HepG2 (cell line): ENCODE measurements around the gene NTPCR. TPM values are rescaled to one million over a fixed set of nuclear protein-coding genes. Genes with fewer than 3 reads are reported as not detected.

Experiments used
- ATAC-seq: fragments of 200-7000 bp; cut with Tn5 transposase; 3 replicates; pipeline ENCODE4 v1.9.1; 2020; ENCODE audit warnings: mild to moderate bottlenecking, moderate library complexity
- BruUV-seq: library from RNA; stranded (reverse); fragments of 400-500 nt; replicated peaks from 2 replicates; lab custom pipeline; 2021; lab: Mats Ljungman, UMichigan
- CTCF ChIA-PET: fragments of 300-600 bp; formaldehyde crosslinking; extraction: SDS; loops from one replicate; lab custom pipeline; 2021; ENCODE audit warnings: low total read pairs, inconsistent platforms, low intra/inter-chr PET ratio; lab: Yijun Ruan, JAX
- POLR2A ChIA-PET: fragments of 350-600 bp; sonication (Branson Sonifier 250); formaldehyde crosslinking; loops from one replicate; lab custom pipeline; 2020; ENCODE audit warnings: antibody characterized with exemption, inconsistent platforms; lab: Yijun Ruan, JAX
- DNase-seq: peaks from one replicate; pipeline ENCODE4 v3.0.0-alpha.2; 2015; ENCODE audit warnings: low spot score
- FAIRE-seq: peaks from 3 replicates; lab custom pipeline; 2011; peaks lifted over from hg19 to GRCh38; lab: Jason Lieb, UNC
- H2AFZ ChIP-seq: one replicate; pipeline ENCODE4 v1.6.1; 2011; ENCODE audit warnings: low read length, inconsistent platforms
- H3K27ac ChIP-seq: fragments of 300-600 bp; 3 replicates; pipeline ENCODE4 v1.8.0; 2011; ENCODE audit warnings: mixed run types, mild to moderate bottlenecking, mixed read lengths, low read length, inconsistent platforms; ENCODE audit not compliant: insufficient read depth; ENCODE audit errors: extremely low read length
- H3K27me3 ChIP-seq, 2 experiments: fragments of 200-600 bp in 1 of 2; 2 replicates in 1 of 2; 3 replicates in 1 of 2; pipeline versions ENCODE4 v1.6.0 to v1.8.0; 2011; ENCODE audit warnings: low read length in 2 of 2, mild to moderate bottlenecking in 2 of 2, moderate library complexity in 2 of 2, inconsistent platforms in 1 of 2; ENCODE audit not compliant: insufficient read depth in 2 of 2, control insufficient read depth in 1 of 2
- H3K36me3 ChIP-seq, 2 experiments: fragments of 200-600 bp in 1 of 2; replicated peaks in 1 of 2; 2 replicates in 1 of 2; 3 replicates in 1 of 2; pipeline versions ENCODE4 v1.5.1 to v1.8.0; 2011; ENCODE audit warnings: low read length in 2 of 2, inconsistent platforms in 1 of 2; ENCODE audit not compliant: insufficient read depth in 2 of 2, control insufficient read depth in 1 of 2
- H3K4me1 ChIP-seq: 2 replicates; pipeline ENCODE4 v1.5.1; 2012; ENCODE audit warnings: low read length, inconsistent platforms; ENCODE audit not compliant: insufficient read depth
- H3K4me2 ChIP-seq: 2 replicates; pipeline ENCODE4 v1.6.0; 2011; ENCODE audit warnings: low read depth, low read length, inconsistent platforms
- H3K4me3 ChIP-seq, 3 experiments: fragments of 200-600 bp in 1 of 3; sonication (generic), shearing (Covaris generic) in 1 of 3; replicated peaks in 1 of 3; 2 replicates each; pipeline ENCODE4 v1.5.1; 2011 to 2016; ENCODE audit warnings: low read length in 3 of 3, inconsistent platforms in 2 of 3, low read depth in 2 of 3, mild to moderate bottlenecking in 2 of 3, control low read depth in 1 of 3, mixed read lengths in 1 of 3; ENCODE audit not compliant: insufficient read depth in 1 of 3
- H3K79me2 ChIP-seq: one replicate; pipeline ENCODE4 v1.6.1; 2011; ENCODE audit warnings: low read length, inconsistent platforms; ENCODE audit not compliant: insufficient read depth
- H3K9ac ChIP-seq: 2 replicates; pipeline ENCODE4 v1.6.0; 2011; ENCODE audit warnings: mild to moderate bottlenecking, low read depth, low read length, inconsistent platforms; ENCODE audit not compliant: insufficient read depth
- H3K9me3 ChIP-seq: 2 replicates; pipeline ENCODE4 v1.5.1; 2012; ENCODE audit warnings: mild to moderate bottlenecking, low read length
- H4K20me1 ChIP-seq: 2 replicates; pipeline ENCODE4 v1.6.0; 2011; ENCODE audit warnings: inconsistent platforms, mild to moderate bottlenecking, low read length, moderate library complexity; ENCODE audit not compliant: insufficient read depth
- CREM ChIP-seq, 2 experiments: sonication (generic) in 1 of 2; formaldehyde crosslinking in 1 of 2; IDR thresholded peaks; 2 replicates each; pipeline versions ENCODE4 v1.4.0 to v1.6.1; 2016 to 2020; ENCODE audit warnings: antibody characterized with exemption in 1 of 2, mild to moderate bottlenecking in 1 of 2, missing genetic modification reagents in 1 of 2
- FOXP4 ChIP-seq: sonication (generic); formaldehyde crosslinking; IDR thresholded peaks from 2 replicates; pipeline ENCODE4 v1.4.0; 2020; ENCODE audit warnings: missing genetic modification reagents
- MAFF ChIP-seq: IDR thresholded peaks from 2 replicates; pipeline ENCODE4 v1.6.1; 2011; ENCODE audit warnings: low read depth, low read length, improper control_type of control experiment
- MEIS1 ChIP-seq: sonication (generic); formaldehyde crosslinking; IDR thresholded peaks from 2 replicates; pipeline ENCODE4 v1.9.0; 2021; ENCODE audit warnings: mild to moderate bottlenecking, missing genetic modification reagents, moderate library complexity, borderline replicate concordance
- MIXL1 ChIP-seq: IDR thresholded peaks from 2 replicates; pipeline ENCODE4 v1.6.1; 2016
- NFE2L1 ChIP-seq: sonication (generic); formaldehyde crosslinking; IDR thresholded peaks from 2 replicates; pipeline ENCODE4 v1.4.0; 2020; ENCODE audit warnings: missing genetic modification reagents, mild to moderate bottlenecking, borderline replicate concordance
- RFXANK ChIP-seq: IDR thresholded peaks from 2 replicates; pipeline ENCODE4 v1.6.1; 2016
- ZBTB38 ChIP-seq: sonication (generic); formaldehyde crosslinking; IDR thresholded peaks from 2 replicates; pipeline ENCODE4 v1.5.1; 2020; ENCODE audit warnings: mild to moderate bottlenecking, missing genetic modification reagents
- ZGPAT ChIP-seq: IDR thresholded peaks from 2 replicates; pipeline ENCODE4 v1.6.1; 2016; ENCODE audit warnings: mild to moderate bottlenecking
- ZMAT3 ChIP-seq: sonication (generic); formaldehyde crosslinking; conservative IDR thresholded peaks from 2 replicates; pipeline ENCODE4 v1.7.0; 2021; ENCODE audit warnings: missing genetic modification reagents
- ZNF20 ChIP-seq: sonication (generic); formaldehyde crosslinking; IDR thresholded peaks from 2 replicates; pipeline ENCODE4 v1.4.0; 2020; ENCODE audit warnings: mild to moderate bottlenecking, moderate library complexity, missing genetic modification reagents
- ZNF580 ChIP-seq: IDR thresholded peaks from 2 replicates; pipeline ENCODE4 v1.6.1; 2016; ENCODE audit warnings: low read depth, borderline replicate concordance
- WGBS: methylation state at CpG from one replicate; pipeline ENCODE4 v1.1.6; 2017; ENCODE audit warnings: low lambda C conversion rate; 5-methylcytosine and 5-hydroxymethylcytosine counted together
- in situ Hi-C: cut with HindIII; loops from 2 replicates; pipeline ENCODE4 v1.10.0; 2017; ENCODE audit warnings: low pct_unique_long_range_greater_than_20kb; ENCODE audit not compliant: extremely low pct_ligation_motif_present
- intact Hi-C: fragments of 100-400 bp; cut with micrococcal nuclease; formaldehyde crosslinking; loops from one replicate; pipeline ENCODE4 v1.10.0; 2022; ENCODE audit not compliant: unreplicated experiment
- polyA plus RNA-seq, 8 experiments: library from polyadenylated mRNA; depleted of rRNA in 3 of 8; stranded (reverse) in 7 of 8; unstranded in 1 of 8; fragments of >200 nt; fragmentation: Illumina TruSeq in 4 of 8; extraction: Trizol in 4 of 8; gene quantifications; 2 replicates each; pipeline versions ENCODE4 v1.2.1 to v1.2.3, GENCODE V29; 2011 to 2016; ENCODE audit warnings: low read depth in 4 of 8, missing spikeins in 1 of 8, mixed read lengths in 1 of 8; ENCODE audit not compliant: insufficient read depth in 1 of 8
- total RNA-seq, 5 experiments: library from RNA; depleted of rRNA; stranded (reverse); fragments of >200 nt; fragmentation: Illumina TruSeq; extraction: Trizol; gene quantifications; 2 replicates each; pipeline ENCODE4 v1.2.3, GENCODE V29; 2016; ENCODE audit warnings: low read depth in 1 of 5
- TF ChIP-seq, protein P1 (sequence below): sonication (generic); formaldehyde crosslinking; IDR thresholded peaks from 2 replicates; pipeline ENCODE4 v1.5.0; 2020; ENCODE audit warnings: mild to moderate bottlenecking, missing genetic modification reagents, borderline replicate concordance
- TF ChIP-seq, protein P2 (sequence below): sonication (generic); formaldehyde crosslinking; IDR thresholded peaks from 2 replicates; pipeline ENCODE4 v1.5.1; 2020; ENCODE audit warnings: missing genetic modification reagents, mild to moderate bottlenecking, borderline replicate concordance
- TF ChIP-seq, protein P3 (sequence below): sonication (generic); formaldehyde crosslinking; IDR thresholded peaks from 2 replicates; pipeline ENCODE4 v1.4.0; 2020; ENCODE audit warnings: missing genetic modification reagents

The NTPCR gene
- total and polyA plus RNA-seq, 2 of the 13 experiments (the other 11 are each of a cell fraction or from before 2014, with no cell fraction given): 11.7 to 47.0 TPM

DNA sequence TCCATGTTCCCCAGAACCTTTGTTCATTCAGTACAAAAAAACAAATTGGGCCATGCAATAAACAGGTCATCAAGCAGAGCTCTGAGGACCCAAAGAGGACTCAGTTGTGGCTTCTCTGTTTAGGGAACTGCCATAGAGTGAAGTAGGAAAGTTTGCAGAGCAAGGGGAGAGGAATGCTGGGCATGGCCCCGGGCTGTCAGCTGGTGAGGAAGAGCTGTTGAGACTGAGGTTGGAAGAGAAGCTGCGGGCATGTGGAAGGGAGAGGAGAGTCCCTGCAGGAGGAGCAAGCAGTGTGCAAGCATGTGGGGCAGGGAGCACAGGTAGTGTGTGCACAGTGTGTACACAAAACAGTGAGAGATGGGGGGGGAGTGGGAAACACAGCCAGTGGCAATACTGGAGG lies 71.8 kb downstream of the NTPCR start:
- no peaks in the 10 kb centered on the region for H3K4me1 ChIP-seq
- no peak for ATAC-seq
- H4K20me1 ChIP-seq: no peaks in the 10 kb centered on the region
- peaks cover 3 to 23% of the 10 kb centered on the region in 2 experiments for H3K27me3 ChIP-seq
- H3K4me2 ChIP-seq: no peak overlapping the region
- no peak overlapping the region for H3K27ac ChIP-seq
- BruUV-seq: no TSS peak
- 0% methylated on average over 2 of the region's 2 CpGs for WGBS
- no peak overlapping the region for H3K9ac ChIP-seq
- no peaks in the 10 kb centered on the region for H3K9me3 ChIP-seq
- in situ Hi-C loops (no loop called here), intact Hi-C loops (no loop called here)
- no peaks in the 10 kb centered on the region for H3K79me2 ChIP-seq
- ChIA-PET POLR2A (no interaction called here), CTCF (no interaction called here)
- H3K36me3 ChIP-seq: no peaks in the 10 kb centered on the region
- DNase-seq: no peak
- FAIRE-seq: no peak
- H3K4me3 ChIP-seq: no peak overlapping the region
- H2AFZ ChIP-seq: no peak overlapping the region
- TF ChIP-seq MAFF: no peak
- no peak for TF ChIP-seq ZMAT3 (CRISPR knock-in tag)
- TF ChIP-seq FOXP4: no peak
- no peak for TF ChIP-seq NFE2L1 (CRISPR knock-in tag)
- no peak for TF ChIP-seq ZNF580 (CRISPR knock-in tag)
- TF ChIP-seq MEIS1: no peak
- no peak for TF ChIP-seq CREM (IDR thresholded peaks at IDR 0.05)
- TF ChIP-seq CREM (CRISPR knock-in tag; IDR thresholded peaks at IDR 0.05): no peak
- TF ChIP-seq RFXANK (CRISPR knock-in tag): no peak
- TF ChIP-seq ZBTB38 (CRISPR knock-in tag): no peak
- no peak for TF ChIP-seq ZGPAT (CRISPR knock-in tag)
- TF ChIP-seq ZNF20 (CRISPR knock-in tag): no peak
- TF ChIP-seq, protein P1, sequence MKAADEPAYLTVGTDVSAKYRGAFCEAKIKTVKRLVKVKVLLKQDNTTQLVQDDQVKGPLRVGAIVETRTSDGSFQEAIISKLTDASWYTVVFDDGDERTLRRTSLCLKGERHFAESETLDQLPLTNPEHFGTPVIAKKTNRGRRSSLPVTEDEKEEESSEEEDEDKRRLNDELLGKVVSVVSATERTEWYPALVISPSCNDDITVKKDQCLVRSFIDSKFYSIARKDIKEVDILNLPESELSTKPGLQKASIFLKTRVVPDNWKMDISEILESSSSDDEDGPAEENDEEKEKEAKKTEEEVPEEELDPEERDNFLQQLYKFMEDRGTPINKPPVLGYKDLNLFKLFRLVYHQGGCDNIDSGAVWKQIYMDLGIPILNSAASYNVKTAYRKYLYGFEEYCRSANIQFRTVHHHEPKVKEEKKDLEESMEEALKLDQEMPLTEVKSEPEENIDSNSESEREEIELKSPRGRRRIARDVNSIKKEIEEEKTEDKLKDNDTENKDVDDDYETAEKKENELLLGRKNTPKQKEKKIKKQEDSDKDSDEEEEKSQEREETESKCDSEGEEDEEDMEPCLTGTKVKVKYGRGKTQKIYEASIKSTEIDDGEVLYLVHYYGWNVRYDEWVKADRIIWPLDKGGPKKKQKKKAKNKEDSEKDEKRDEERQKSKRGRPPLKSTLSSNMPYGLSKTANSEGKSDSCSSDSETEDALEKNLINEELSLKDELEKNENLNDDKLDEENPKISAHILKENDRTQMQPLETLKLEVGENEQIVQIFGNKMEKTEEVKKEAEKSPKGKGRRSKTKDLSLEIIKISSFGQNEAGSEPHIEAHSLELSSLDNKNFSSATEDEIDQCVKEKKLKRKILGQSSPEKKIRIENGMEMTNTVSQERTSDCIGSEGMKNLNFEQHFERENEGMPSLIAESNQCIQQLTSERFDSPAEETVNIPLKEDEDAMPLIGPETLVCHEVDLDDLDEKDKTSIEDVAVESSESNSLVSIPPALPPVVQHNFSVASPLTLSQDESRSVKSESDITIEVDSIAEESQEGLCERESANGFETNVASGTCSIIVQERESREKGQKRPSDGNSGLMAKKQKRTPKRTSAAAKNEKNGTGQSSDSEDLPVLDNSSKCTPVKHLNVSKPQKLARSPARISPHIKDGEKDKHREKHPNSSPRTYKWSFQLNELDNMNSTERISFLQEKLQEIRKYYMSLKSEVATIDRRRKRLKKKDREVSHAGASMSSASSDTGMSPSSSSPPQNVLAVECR: no peak
- TF ChIP-seq, protein P2, sequence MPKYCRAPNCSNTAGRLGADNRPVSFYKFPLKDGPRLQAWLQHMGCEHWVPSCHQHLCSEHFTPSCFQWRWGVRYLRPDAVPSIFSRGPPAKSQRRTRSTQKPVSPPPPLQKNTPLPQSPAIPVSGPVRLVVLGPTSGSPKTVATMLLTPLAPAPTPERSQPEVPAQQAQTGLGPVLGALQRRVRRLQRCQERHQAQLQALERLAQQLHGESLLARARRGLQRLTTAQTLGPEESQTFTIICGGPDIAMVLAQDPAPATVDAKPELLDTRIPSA (CRISPR knock-in tag): no peak
- no peak for TF ChIP-seq MIXL1 (CRISPR knock-in tag)
- TF ChIP-seq, protein P3, sequence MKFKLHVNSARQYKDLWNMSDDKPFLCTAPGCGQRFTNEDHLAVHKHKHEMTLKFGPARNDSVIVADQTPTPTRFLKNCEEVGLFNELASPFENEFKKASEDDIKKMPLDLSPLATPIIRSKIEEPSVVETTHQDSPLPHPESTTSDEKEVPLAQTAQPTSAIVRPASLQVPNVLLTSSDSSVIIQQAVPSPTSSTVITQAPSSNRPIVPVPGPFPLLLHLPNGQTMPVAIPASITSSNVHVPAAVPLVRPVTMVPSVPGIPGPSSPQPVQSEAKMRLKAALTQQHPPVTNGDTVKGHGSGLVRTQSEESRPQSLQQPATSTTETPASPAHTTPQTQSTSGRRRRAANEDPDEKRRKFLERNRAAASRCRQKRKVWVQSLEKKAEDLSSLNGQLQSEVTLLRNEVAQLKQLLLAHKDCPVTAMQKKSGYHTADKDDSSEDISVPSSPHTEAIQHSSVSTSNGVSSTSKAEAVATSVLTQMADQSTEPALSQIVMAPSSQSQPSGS (CRISPR knock-in tag): no peak
